HG03565 (cell line): Measurements from ENCODE around the gene MAGI2.

Experiments
- ATAC-seq: cut with Tn5 transposase; IDR thresholded peaks from one replicate; pipeline ENCODE4 v1.9.1; 2021; ENCODE audit warnings: mild to moderate bottlenecking, moderate library complexity; ENCODE audit not compliant: unreplicated experiment

Gene MAGI2

GRCh38 chr7:79308192-79308591 lies 145.3 kb downstream of the MAGI2 start:
- no peak for ATAC-seq

GRCh38 chr7:79307376-79307775 lies 146.1 kb downstream of the MAGI2 start:
- no peak for ATAC-seq

GRCh38 chr7:79304711-79305110 lies 148.8 kb downstream of the MAGI2 start:
- no peak for ATAC-seq

DNA sequence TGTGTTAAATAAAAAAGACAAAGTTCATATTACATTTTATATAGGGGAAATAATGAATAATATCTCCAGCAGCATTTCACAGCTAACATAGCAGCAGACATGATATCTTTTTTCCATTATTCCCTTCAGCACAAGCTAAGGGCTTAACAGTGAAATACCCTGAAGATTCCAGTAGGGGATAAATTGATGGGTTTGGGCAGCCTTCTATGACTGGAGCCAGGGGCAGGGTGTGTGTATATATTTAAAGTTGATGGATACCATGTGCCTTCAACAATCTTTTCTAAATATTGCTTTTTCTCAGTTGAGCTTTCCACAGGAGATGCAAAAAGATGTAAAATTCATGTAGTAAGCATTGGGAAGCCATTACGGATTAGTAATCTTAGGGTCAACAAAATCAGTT lies 151.2 kb downstream of the MAGI2 start:
- no peak for ATAC-seq

DNA sequence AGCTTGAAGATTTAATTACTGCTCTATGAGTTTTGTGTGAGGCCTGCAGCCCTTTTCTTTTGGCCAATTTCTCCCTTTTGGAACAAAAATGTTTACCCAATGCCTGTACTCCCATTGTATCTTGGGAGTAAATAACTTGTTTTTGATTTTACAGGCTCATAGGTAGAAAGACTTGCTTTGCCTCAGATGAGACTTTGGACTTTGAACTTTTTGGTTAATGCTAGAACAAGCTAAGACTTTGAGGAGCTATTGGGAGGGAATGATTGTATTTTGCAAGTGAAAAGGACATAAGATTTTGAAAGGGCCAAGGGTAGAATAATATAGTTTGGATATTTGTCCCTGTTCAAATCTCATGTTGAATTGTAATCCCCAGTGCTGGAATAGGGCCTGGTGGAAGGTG lies 152.0 kb downstream of the MAGI2 start:
- ATAC-seq, result no peak

DNA sequence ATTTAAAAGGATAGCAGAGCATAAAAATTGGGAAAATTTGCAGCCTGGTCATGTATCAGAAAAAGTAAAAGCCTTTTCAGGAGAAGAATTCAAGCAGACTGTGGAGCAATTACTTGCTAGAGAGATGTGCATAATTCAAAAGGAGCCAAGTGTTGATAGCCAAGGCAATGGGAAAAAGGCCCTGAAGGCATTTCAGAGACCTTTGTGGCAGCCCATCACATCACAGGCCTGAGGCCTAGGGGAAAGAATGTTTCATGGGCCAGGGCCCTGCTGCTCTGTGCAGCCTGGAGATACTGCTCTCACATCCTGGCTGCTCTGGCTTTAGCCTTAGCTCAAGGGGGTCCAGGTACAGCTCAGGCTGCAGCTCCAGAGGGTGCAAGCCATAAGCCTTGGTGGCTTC lies 152.9 kb downstream of the MAGI2 start:
- ATAC-seq, result no peak

DNA sequence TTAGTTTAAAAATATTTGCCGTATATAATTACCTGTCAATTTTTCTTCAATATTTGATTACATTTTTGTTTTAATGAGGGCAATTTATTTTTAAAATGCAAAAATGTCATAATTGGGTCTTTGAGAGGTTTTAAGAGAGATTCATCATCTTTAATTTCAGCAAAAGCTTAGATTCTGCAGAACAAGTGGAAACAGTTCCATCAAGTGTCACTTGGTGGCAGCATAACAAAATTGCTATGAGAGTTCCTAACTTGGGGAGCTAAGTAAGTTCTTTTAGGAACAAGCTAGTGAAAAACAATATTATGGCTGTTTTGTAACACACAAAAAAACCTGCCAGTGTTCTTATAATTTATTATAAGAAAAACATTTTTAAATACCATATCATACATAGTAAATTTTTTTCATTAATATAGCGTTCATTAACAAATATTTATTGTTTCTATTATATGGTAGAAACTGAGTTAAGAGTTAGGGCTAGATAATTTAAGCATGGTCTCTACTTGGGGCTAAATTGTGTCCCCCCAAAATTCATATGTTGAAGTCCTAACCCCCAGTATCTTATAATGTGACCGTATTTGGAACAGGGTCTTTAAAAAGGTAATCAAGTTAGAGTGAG lies 155.2 kb downstream of the MAGI2 start:
- ATAC-seq, result peak; percentile 74

DNA sequence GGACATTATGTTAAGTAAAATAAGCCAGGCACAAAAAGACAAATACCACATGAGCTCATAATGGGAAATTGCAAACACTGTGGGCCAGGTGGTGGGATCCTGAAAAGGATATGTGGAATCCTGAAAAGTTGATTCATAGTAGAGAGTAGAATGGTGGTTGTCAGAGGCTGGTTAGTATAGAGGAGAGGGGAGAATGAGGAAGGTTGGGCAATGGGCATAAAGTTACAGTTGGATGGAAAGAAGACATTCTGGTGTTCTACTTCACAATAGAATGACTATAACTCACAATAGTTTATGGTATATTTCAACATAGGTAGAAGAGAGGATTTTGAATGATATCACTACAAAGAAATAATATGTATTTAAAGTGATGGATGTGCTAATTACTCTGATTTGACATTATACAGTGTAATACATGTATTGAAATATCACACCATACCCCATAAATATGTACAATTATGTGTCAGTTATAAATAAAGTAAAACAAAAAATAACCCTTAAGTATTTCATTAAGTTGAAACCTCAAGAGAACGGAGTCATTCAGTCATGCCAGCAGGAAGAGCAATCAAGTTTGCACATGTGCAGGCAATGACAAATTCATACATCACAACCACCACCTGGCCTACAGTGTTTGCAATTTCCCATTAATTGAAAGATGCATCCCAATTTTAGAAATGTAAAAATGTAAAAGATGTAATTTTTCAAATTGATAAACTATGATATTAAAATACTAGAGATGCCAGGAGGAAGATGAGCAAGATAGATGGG lies 156.7 kb downstream of the MAGI2 start:
- ATAC-seq, result no peak

DNA sequence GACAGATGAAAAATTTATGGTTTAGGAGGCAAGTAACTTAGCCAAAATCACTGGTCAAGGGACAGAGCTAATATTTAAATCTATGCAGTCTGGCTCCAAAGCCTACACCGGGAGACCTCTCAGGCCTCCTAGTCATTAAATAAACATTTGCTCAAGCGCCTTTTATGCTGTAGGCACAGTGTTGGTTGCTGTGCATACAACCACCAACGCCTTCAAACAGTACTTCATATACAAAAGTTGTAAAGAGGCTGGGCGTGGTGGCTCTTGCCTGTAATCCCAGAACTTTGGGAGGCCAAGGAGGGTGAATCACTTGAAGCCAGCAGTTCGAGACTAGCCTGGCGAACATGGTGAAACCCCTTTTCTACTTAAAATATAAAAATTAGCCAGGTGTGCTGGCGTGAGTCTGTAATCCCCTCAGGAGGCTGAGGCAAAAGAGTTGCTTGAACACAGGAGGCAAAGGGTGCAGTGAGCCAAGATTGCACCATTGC lies 159.8 kb downstream of the MAGI2 start:
- ATAC-seq, result no peak

DNA sequence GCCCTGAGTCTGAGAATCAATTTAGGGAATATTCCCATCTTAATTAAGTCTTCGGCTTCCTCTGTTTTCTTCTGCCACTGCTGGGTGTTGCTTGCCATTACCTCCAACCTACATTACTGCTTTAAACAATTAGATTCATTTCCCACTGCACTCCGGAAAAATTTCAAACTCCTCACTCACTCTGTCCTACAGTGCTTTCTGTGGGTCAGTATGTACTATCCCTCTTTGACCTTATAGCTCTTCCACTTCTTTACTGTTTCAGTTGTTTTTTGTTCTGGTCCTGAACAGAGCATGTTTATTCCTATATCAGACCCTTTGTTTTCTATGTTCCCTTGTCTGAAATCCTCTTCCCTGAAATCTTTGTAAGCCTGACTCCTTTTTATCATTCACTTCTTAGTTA lies 160.6 kb downstream of the MAGI2 start:
- no peak for ATAC-seq

DNA sequence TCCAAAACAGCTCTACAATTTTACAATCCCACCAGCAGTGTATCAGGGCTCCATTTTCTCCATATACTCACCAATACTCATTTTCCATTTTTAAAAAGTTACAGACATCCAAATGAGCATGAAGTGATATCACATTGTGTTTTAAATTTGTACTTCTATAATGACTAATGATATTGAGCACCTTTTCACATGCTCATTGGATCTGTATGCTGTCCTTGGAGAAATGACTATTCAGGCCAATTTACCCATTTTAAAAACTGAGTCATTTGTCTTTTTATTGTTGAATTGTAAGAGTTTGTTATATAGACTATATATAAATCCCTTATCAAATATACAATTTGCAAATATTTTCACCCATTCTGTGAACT lies 162.0 kb downstream of the MAGI2 start:
- no peak for ATAC-seq

- no peak for ATAC-seq
Observed at GRCh38 chr7:79290841-79291497, 162.5 kb downstream of the MAGI2 start.

- no peak for ATAC-seq
Observed at GRCh38 chr7:79290398-79290797, 163.1 kb downstream of the MAGI2 start.

GRCh38 chr7:79288655-79289054 lies 164.8 kb downstream of the MAGI2 start:
- ATAC-seq, result no peak

DNA sequence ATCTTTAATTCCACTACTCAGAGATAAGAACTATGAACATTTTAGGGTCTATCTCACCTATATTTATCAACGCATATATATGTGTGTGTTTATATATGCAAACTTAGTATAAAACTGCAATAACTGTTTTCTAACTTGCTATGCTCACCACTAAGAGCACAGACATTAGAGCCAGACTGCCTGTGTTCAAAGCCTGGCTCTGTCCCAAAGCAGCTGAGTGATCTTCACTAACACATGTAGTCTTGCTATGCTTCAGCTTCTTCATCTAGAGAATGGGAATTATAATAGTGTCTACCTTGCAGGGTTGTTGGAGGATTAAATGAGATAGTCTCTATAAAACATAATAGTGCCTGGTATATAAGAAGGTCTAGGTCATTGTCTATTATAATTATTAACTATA lies 165.5 kb downstream of the MAGI2 start:
- no peak for ATAC-seq

- ATAC-seq, result no peak
Observed at GRCh38 chr7:79286181-79286580, 167.3 kb downstream of the MAGI2 start.

DNA sequence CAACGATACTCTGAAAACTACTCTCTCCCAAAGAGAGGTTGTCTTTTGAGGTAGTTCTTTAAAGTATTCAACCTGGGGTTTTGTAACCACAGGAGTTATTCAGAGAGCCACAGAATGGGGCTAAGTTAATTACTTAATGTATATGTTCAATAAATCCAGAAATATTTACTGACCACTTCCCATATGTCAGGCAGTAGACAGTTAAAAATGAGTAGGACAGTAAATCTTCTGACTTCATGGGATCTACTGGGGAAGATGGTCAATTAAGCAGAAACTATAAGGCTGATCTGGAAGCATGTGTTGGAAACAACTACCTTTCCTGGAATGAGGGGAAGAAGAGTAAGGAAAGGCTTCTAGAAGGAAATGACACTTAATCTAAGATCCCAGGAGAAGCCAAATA lies 167.7 kb downstream of the MAGI2 start:
- no peak for ATAC-seq

- no peak for ATAC-seq
Observed at GRCh38 chr7:79284211-79284610, 169.3 kb downstream of the MAGI2 start.

DNA sequence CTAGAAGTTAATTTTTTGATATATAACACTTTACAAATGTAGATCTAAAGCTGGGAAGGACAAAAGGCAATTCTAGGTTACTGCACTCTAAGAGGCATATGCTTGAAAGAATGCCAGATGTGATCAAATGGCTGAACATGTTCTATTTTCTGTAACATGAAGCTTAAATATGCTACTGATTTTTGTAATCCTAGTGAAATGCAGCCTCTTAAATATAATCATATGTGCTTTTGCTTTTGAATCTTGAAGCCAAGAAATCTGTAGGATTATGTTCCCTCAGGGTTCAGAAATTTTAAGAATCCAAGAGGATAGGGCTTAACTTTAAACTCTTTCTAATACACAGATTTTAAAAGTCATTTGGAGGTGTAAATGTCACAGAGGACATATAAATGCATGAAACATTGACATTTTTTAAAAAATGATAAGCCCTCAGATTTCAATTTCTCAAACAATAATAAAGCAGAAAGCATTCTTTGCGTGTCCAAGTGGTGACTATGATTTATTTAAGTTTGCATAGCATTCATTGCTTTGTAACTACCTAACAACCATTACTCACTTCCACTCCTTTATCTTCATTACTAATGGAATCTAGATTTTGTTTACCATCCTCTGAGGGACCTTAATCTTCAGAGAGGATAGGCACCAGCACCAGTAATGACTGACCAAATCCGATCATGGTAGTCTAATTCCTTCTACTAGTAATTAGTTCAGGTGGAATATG lies 170.4 kb downstream of the MAGI2 start:
- no peak for ATAC-seq

GRCh38 chr7:79282070-79282694 lies 171.3 kb downstream of the MAGI2 start:
- no peak for ATAC-seq

- ATAC-seq, result no peak
Observed at GRCh38 chr7:79281426-79281825, 172.0 kb downstream of the MAGI2 start.
